ENCODE data around the gene ATP4B. TPM values are rescaled to one million over a fixed set of nuclear protein-coding genes. Genes with fewer than 3 reads are reported as not detected.
"Not testable (repeated sequence)": the region's sequence is repeated elsewhere in the genome, so short reads cannot be mapped to it uniquely, and the experiment has no call there.

Gene ATP4B
- polyA plus RNA-seq, 1 donor (not counting 4 experiments of a cell fraction or from before 2014, with no cell fraction given): not detected

GRCh38 chr13:113625965-113626721 lies 31.9 kb downstream of the ATP4B start:
- TF ChIP-seq CTCF (optimal IDR thresholded peaks at IDR 0.05 in 1 of 3, IDR thresholded peaks at IDR 0.05 in 1 of 3, conservative IDR thresholded peaks at IDR 0.05 in 1 of 3; ENCODE audit: extremely low read depth in 1 of 3, insufficient read depth in 2 of 3, low read length in 3 of 3): no peak
- TF ChIP-seq EZH2 (IDR thresholded peaks at IDR 0.05; ENCODE audit: low read length): no peak
- Histone ChIP-seq H3K4me2 (ENCODE audit: control insufficient read depth, extremely low read depth, insufficient read depth, low read depth, low read length) (no peak overlapping the region), H3K4me3 (ENCODE audit: control insufficient read depth in 2 of 3, extremely low read depth in 1 of 3, insufficient read depth in 2 of 3, low read depth in 1 of 3, low read length in 3 of 3) (no peak overlapping the region), H3K4me1 (ENCODE audit: control insufficient read depth, extremely low read depth, insufficient read depth, low read length) (no peaks in the 10 kb centered on the region), H3K9ac (ENCODE audit: control insufficient read depth, extremely low read depth, insufficient read depth, low read length) (no peak overlapping the region), H2AFZ (ENCODE audit: control insufficient read depth, low read length) (no peak overlapping the region), H3K27me3 (ENCODE audit: control insufficient read depth, extremely low read depth, insufficient read depth, low read length) (no peaks in the 10 kb centered on the region), H4K20me1 (ENCODE audit: control insufficient read depth, extremely low read depth, insufficient read depth, low read length) (peaks cover 13% of the 10 kb centered on the region), H3K36me3 (ENCODE audit: control insufficient read depth in 2 of 2, extremely low read depth in 1 of 2, insufficient read depth in 2 of 2, low read length in 2 of 2) (peaks cover 29 to 37% of the 10 kb centered on the region in 2 experiments), H3K79me2 (ENCODE audit: control insufficient read depth, insufficient read depth, low read length) (peaks cover 77% of the 10 kb centered on the region), H3K9me3 (ENCODE audit: control insufficient read depth, low read depth, low read length) (no peaks in the 10 kb centered on the region), H3K27ac (ENCODE audit: control insufficient read depth, insufficient read depth, low read length) (no peak overlapping the region), H3K9me1 (ENCODE audit: control insufficient read depth, extremely low read depth, insufficient read depth, low read length) (no peaks in the 10 kb centered on the region)
- no peak for DNase-seq (ENCODE audit: low read depth, low spot score)
- FAIRE-seq: no peak
- dilution Hi-C loops (cut with MboI; ENCODE audit: extremely low pct_ligation_motif_present, low sequenced_read_pairs): no loop called here

GRCh38 chr13:113624640-113625304 lies 33.2 kb downstream of the ATP4B start:
- H3K27ac ChIP-seq (ENCODE audit: control insufficient read depth, insufficient read depth, low read length); DNase-seq (ENCODE audit: low read depth, low spot score); H3K9me1 ChIP-seq (ENCODE audit: control insufficient read depth, extremely low read depth, insufficient read depth, low read length); H3K4me2 ChIP-seq (ENCODE audit: control insufficient read depth, extremely low read depth, insufficient read depth, low read depth, low read length); H3K9ac ChIP-seq (ENCODE audit: control insufficient read depth, extremely low read depth, insufficient read depth, low read length); H3K4me1 ChIP-seq (ENCODE audit: control insufficient read depth, extremely low read depth, insufficient read depth, low read length); dilution Hi-C loops (cut with MboI; ENCODE audit: extremely low pct_ligation_motif_present, low sequenced_read_pairs); H3K9me3 ChIP-seq (ENCODE audit: control insufficient read depth, low read depth, low read length); H3K4me3 ChIP-seq (ENCODE audit: control insufficient read depth in 2 of 3, extremely low read depth in 1 of 3, insufficient read depth in 2 of 3, low read depth in 1 of 3, low read length in 3 of 3); H2AFZ ChIP-seq (ENCODE audit: control insufficient read depth, low read length); H3K27me3 ChIP-seq (ENCODE audit: control insufficient read depth, extremely low read depth, insufficient read depth, low read length); FAIRE-seq: not testable (repeated sequence)
- H3K79me2 ChIP-seq (ENCODE audit: control insufficient read depth, insufficient read depth, low read length): peaks cover 78% of the 10 kb centered on the region
- peaks cover 31 to 36% of the 10 kb centered on the region in 2 experiments for H3K36me3 ChIP-seq (ENCODE audit: control insufficient read depth in 2 of 2, extremely low read depth in 1 of 2, insufficient read depth in 2 of 2, low read length in 2 of 2)
- H4K20me1 ChIP-seq (ENCODE audit: control insufficient read depth, extremely low read depth, insufficient read depth, low read length): peaks cover 13% of the 10 kb centered on the region

Data from keratinocyte (primary cell).